ENCODE measurements around the gene HMOX1.

The HMOX1 gene

GRCh38 chr22:35406443-35406842 is 25.5 kb downstream of the HMOX1 start:
- no peak for DNase-seq (ENCODE audit: low spot score)

- no peak for DNase-seq (ENCODE audit: low spot score)
Observed at GRCh38 chr22:35407362-35407761, 26.5 kb downstream of the HMOX1 start.

GRCh38 chr22:35409783-35410662 is 29.1 kb downstream of the HMOX1 start:
- DNase-seq (ENCODE audit: low spot score) = no peak

- no peak for DNase-seq (ENCODE audit: low spot score)
Observed at GRCh38 chr22:35410663-35411034, 29.8 kb downstream of the HMOX1 start.

- no peak for DNase-seq (ENCODE audit: low spot score)
Observed at GRCh38 chr22:35411102-35411501, 30.2 kb downstream of the HMOX1 start.

GRCh38 chr22:35413624-35414023 is 32.7 kb downstream of the HMOX1 start:
- no peak for DNase-seq (ENCODE audit: low spot score)

GRCh38 chr22:35417606-35418005 is 36.7 kb downstream of the HMOX1 start:
- DNase-seq (ENCODE audit: low spot score) = no peak

GRCh38 chr22:35418088-35418487 is 37.2 kb downstream of the HMOX1 start:
- DNase-seq (ENCODE audit: low spot score) = peak; percentile 21

- no peak for DNase-seq (ENCODE audit: low spot score)
Observed at GRCh38 chr22:35418731-35419130, 37.8 kb downstream of the HMOX1 start.

GRCh38 chr22:35419756-35420155 is 38.9 kb downstream of the HMOX1 start:
- DNase-seq (ENCODE audit: low spot score) = no peak

- no peak for DNase-seq (ENCODE audit: low spot score)
Observed at GRCh38 chr22:35421121-35421520, 40.2 kb downstream of the HMOX1 start.

GRCh38 chr22:35422145-35422544 is 41.2 kb downstream of the HMOX1 start:
- no peak for DNase-seq (ENCODE audit: low spot score)

- DNase-seq (ENCODE audit: low spot score) = no peak
Observed at GRCh38 chr22:35422936-35423335, 42.0 kb downstream of the HMOX1 start.

- DNase-seq (ENCODE audit: low spot score) = no peak
Observed at GRCh38 chr22:35424081-35424480, 43.2 kb downstream of the HMOX1 start.

GRCh38 chr22:35424761-35425160 is 43.9 kb downstream of the HMOX1 start:
- DNase-seq (ENCODE audit: low spot score) = no peak

GRCh38 chr22:35425546-35425945 is 44.6 kb downstream of the HMOX1 start:
- DNase-seq (ENCODE audit: low spot score) = no peak

GRCh38 chr22:35425971-35426800 is 45.3 kb downstream of the HMOX1 start:
- DNase-seq (ENCODE audit: low spot score) = no peak

GRCh38 chr22:35426801-35427140 is 45.9 kb downstream of the HMOX1 start:
- DNase-seq (ENCODE audit: low spot score) = no peak

- peak; percentile 98 for DNase-seq (ENCODE audit: low spot score)
Observed at GRCh38 chr22:35430897-35431322, 50.0 kb downstream of the HMOX1 start.

GRCh38 chr22:35431483-35432227 is 50.8 kb downstream of the HMOX1 start:
- no peak for DNase-seq (ENCODE audit: low spot score)

- DNase-seq (ENCODE audit: low spot score) = no peak
Observed at GRCh38 chr22:35432228-35432905, 51.5 kb downstream of the HMOX1 start.

All from hepatic stellate cell (primary cell).